ENCODE data around the gene TPM3. TPM values are rescaled to one million over a fixed set of nuclear protein-coding genes. Genes with fewer than 3 reads are reported as not detected.

The TPM3 gene
- total and polyA plus RNA-seq, 10 of the 15 experiments (the other 5 are each of a cell fraction or from before 2014, with no cell fraction given) = 270 to 759 (median 505) TPM

- no peaks in the 10 kb centered on the region; the same call in 1 of the 2 replicates for H4K20me1 ChIP-seq (ENCODE audit: control insufficient read depth, insufficient read depth)
- H3K79me2 ChIP-seq (ENCODE audit: control insufficient read depth, insufficient read depth, low read length) = peaks cover 17% of the 10 kb centered on the region
- no peak for ATAC-seq
- peaks cover 31 to 69% of the 10 kb centered on the region in 2 experiments for H3K36me3 ChIP-seq (ENCODE audit: control insufficient read depth in 2 of 2, insufficient read depth in 2 of 2, low read length in 1 of 2)
- TF ChIP-seq BACH1 (IDR thresholded peaks at IDR 0.05; ENCODE audit: borderline replicate concordance) (no peak), IKZF1 (conservative IDR thresholded peaks at IDR 0.05) (no peak), BCLAF1 (IDR thresholded peaks at IDR 0.05) (no peak), RBBP5 (conservative IDR thresholded peaks at IDR 0.05) (no peak), RFX5 (IDR thresholded peaks at IDR 0.05; ENCODE audit: low read depth, low read length) (no peak), POLR2A (IDR thresholded peaks at IDR 0.05; ENCODE audit: low read depth, low read length) (no peak), ATF3 (IDR thresholded peaks at IDR 0.05; ENCODE audit: borderline replicate concordance, extremely low read depth, low read depth, low read length) (no peak), NKRF (conservative IDR thresholded peaks at IDR 0.05) (no peak), CEBPZ (IDR thresholded peaks at IDR 0.05; ENCODE audit: low read depth, low read length) (no peak)
- H3K27ac ChIP-seq (ENCODE audit: control insufficient read depth, insufficient read depth) = no peak overlapping the region
- intact Hi-C loops (cut with micrococcal nuclease; ENCODE audit: unreplicated experiment) (no loop called here), in situ Hi-C loops (cut with MboI) (no loop called here)
- H3K4me2 ChIP-seq (ENCODE audit: control insufficient read depth, insufficient read depth) = no peak overlapping the region
- H3K9ac ChIP-seq (ENCODE audit: control insufficient read depth, insufficient read depth, low read length) = no peak overlapping the region
- H2AFZ ChIP-seq (ENCODE audit: control insufficient read depth, low read depth, low read length) = no peak overlapping the region
- no peak for FAIRE-seq
- H3K4me3 ChIP-seq = no peak overlapping the region
- H3K4me1 ChIP-seq (ENCODE audit: control insufficient read depth, insufficient read depth, low read length) = 0 out of 2 replicates have a peak, but pooled peaks cover 3% of the 10 kb centered on the region
- BruUV-seq (replicated peaks) = no TSS peak
- WGBS (ENCODE audit: insufficient coverage, insufficient replicate concordance, low lambda C conversion rate, missing lambda C conversion rate) = 91% methylated on average over 4 of the region's 4 CpGs
- no peaks in the 10 kb centered on the region for H3K9me3 ChIP-seq (replicated peaks; ENCODE audit: control insufficient read depth, insufficient read depth, low read length)
- CTCF ChIA-PET = no interaction called here
- RAD21 ChIA-PET (ENCODE audit: unreplicated experiment) = no interaction called here
- DNase-seq (ENCODE audit: low read depth, low spot score) = no peak
- SMC1A ChIA-PET (ENCODE audit: uncharacterized antibody, unreplicated experiment) = interaction anchor here (1.0 kb wide), 1 partner anchor 12 kb away, joined by 3 read pairs; no protein-coding TSS in a partner anchor
- POLR2A ChIA-PET = interaction anchor here (0.7 kb wide), 1 partner anchor 10 kb away, joined by 3 read pairs; no protein-coding TSS in a partner anchor
- no peaks in the 10 kb centered on the region for H3K27me3 ChIP-seq (replicated peaks in 1 of 2; ENCODE audit: control insufficient read depth in 2 of 2, insufficient read depth in 2 of 2, low read length in 1 of 2)
Measured at GRCh38 chr1:154171223-154171583, 20.7 kb downstream of the TPM3 start.

All from GM12878 (cell line).